Endothelial cell of umbilical vein (primary cell): ENCODE data around the gene DNAI1. TPM values are rescaled to one million over a fixed set of nuclear protein-coding genes. Genes with fewer than 3 reads are reported as not detected.

Source experiments
- BruUV-seq: library from RNA; stranded (reverse); fragments of 400-500 nt; replicated peaks from 2 replicates; lab custom pipeline; 2021; lab: Mats Ljungman, UMichigan
- CTCF ChIA-PET: fragments of 300-600, 350-600 bp; sonication (Branson Sonifier 250); formaldehyde crosslinking; loops from one replicate; lab custom pipeline; 2021; ENCODE audit warnings: antibody characterized with exemption, inconsistent platforms; lab: Charles Lee
- POLR2A ChIA-PET: fragments of 300-600, 350-600 bp; sonication (Branson Sonifier 250); formaldehyde crosslinking; loops from one replicate; lab custom pipeline; 2021; ENCODE audit warnings: antibody characterized with exemption, inconsistent platforms; lab: Charles Lee
- DNase-seq: peaks from one replicate; pipeline ENCODE4 v3.0.0-alpha.2; 2011; ENCODE audit warnings: low read depth, low spot score
- FAIRE-seq: peaks from 2 replicates; lab custom pipeline; 2011; peaks lifted over from hg19 to GRCh38; lab: Jason Lieb, UNC
- H2AFZ ChIP-seq: 2 replicates; pipeline ENCODE4 v1.6.0; 2012; ENCODE audit warnings: low read depth, low read length, control low read depth, inconsistent platforms
- H3K27ac ChIP-seq: 2 replicates; pipeline ENCODE4 v1.5.1; 2011; ENCODE audit warnings: low read depth, mild to moderate bottlenecking, control low read depth, low read length, moderate library complexity; ENCODE audit not compliant: insufficient read depth
- H3K27me3 ChIP-seq, 2 experiments: 2 replicates each; pipeline versions ENCODE4 v1.6.0 to v1.6.1; 2011; ENCODE audit warnings: low read length in 2 of 2, mixed read lengths in 1 of 2; ENCODE audit not compliant: control insufficient read depth in 2 of 2, insufficient read depth in 2 of 2
- H3K36me3 ChIP-seq, 2 experiments: 2 replicates in 1 of 2; 3 replicates in 1 of 2; pipeline ENCODE4 v1.5.1; 2011; ENCODE audit warnings: low read length in 2 of 2, mild to moderate bottlenecking in 1 of 2, moderate library complexity in 1 of 2; ENCODE audit not compliant: control insufficient read depth in 2 of 2, insufficient read depth in 2 of 2; ENCODE audit errors: extremely low read depth in 1 of 2
- H3K4me1 ChIP-seq: 3 replicates; pipeline ENCODE4 v1.5.1; 2011; ENCODE audit warnings: mild to moderate bottlenecking, low read length; ENCODE audit not compliant: control insufficient read depth, insufficient read depth; ENCODE audit errors: extremely low read depth
- H3K4me2 ChIP-seq: 2 replicates; pipeline ENCODE4 v1.6.1; 2011; ENCODE audit warnings: low read length, control low read depth, mixed read lengths; ENCODE audit not compliant: insufficient read depth
- H3K4me3 ChIP-seq, 3 experiments: fragments of 200-600 bp in 1 of 3; sonication (generic), shearing (Covaris generic) in 1 of 3; replicated peaks in 1 of 3; 2 replicates each; pipeline ENCODE4 v1.5.1; 2011 to 2016; ENCODE audit warnings: control low read depth in 3 of 3, low read length in 3 of 3, mild to moderate bottlenecking in 2 of 3, inconsistent platforms in 1 of 3, low read depth in 1 of 3, moderate library complexity in 1 of 3; ENCODE audit not compliant: insufficient read depth in 1 of 3
- H3K79me2 ChIP-seq: 2 replicates; pipeline ENCODE4 v1.6.0; 2012; ENCODE audit warnings: low read length, inconsistent platforms; ENCODE audit not compliant: control insufficient read depth, insufficient read depth
- H3K9ac ChIP-seq: replicated peaks from 2 replicates; pipeline ENCODE3; 2011; ENCODE audit warnings: low read length, control low read depth; ENCODE audit not compliant: insufficient read depth; ENCODE audit errors: extremely low read depth
- H3K9me1 ChIP-seq: replicated peaks from 3 replicates; pipeline ENCODE4 v1.6.0; 2011; ENCODE audit warnings: mild to moderate bottlenecking, low read length; ENCODE audit not compliant: control insufficient read depth, insufficient read depth; ENCODE audit errors: extremely low read depth
- H3K9me3 ChIP-seq: replicated peaks from 2 replicates; pipeline ENCODE4 v1.5.1; 2012; ENCODE audit warnings: low read length, inconsistent platforms; ENCODE audit not compliant: control insufficient read depth, insufficient read depth
- H4K20me1 ChIP-seq: replicated peaks from 2 replicates; pipeline ENCODE3; 2011; ENCODE audit warnings: mild to moderate bottlenecking, low read length; ENCODE audit not compliant: control insufficient read depth, insufficient read depth; ENCODE audit errors: extremely low read depth
- EZH2 ChIP-seq: IDR thresholded peaks from 2 replicates; pipeline ENCODE4 v1.6.1; 2012; ENCODE audit warnings: borderline replicate concordance, low read depth, mild to moderate bottlenecking, moderate library complexity, low read length, inconsistent platforms; ENCODE audit not compliant: severe bottlenecking
- FOS ChIP-seq: IDR thresholded peaks from 2 replicates; pipeline ENCODE4 v1.6.1; 2011; ENCODE audit warnings: mild to moderate bottlenecking, low read length, moderate library complexity, borderline replicate concordance; ENCODE audit not compliant: insufficient read depth
- GATA2 ChIP-seq: IDR thresholded peaks from 2 replicates; pipeline ENCODE4 v1.7.0; 2011; ENCODE audit warnings: low read depth, mild to moderate bottlenecking, moderate library complexity, mixed read lengths, low read length; ENCODE audit not compliant: insufficient read length, insufficient read depth
- JUN ChIP-seq: IDR thresholded peaks from 2 replicates; pipeline ENCODE4 v1.6.1; 2011; ENCODE audit warnings: borderline replicate concordance, low read depth; ENCODE audit not compliant: insufficient read length, insufficient read depth
- MYC ChIP-seq: IDR thresholded peaks from one replicate; pipeline ENCODE4 v1.6.1; 2011; ENCODE audit warnings: mild to moderate bottlenecking, low read depth, low read length
- POLR2A ChIP-seq: IDR thresholded peaks from 2 replicates; pipeline ENCODE4 v1.6.1; 2012; ENCODE audit warnings: low read depth, mild to moderate bottlenecking, control low read depth, low read length
- POLR2AphosphoS5 ChIP-seq: IDR thresholded peaks from 2 replicates; pipeline ENCODE4 v1.6.1; 2012; ENCODE audit warnings: low read depth, mild to moderate bottlenecking, control low read depth, low read length, moderate library complexity; ENCODE audit not compliant: insufficient read depth
- dilution Hi-C: fragments of 300-500 bp; cut with MboI; formaldehyde crosslinking; loops from one replicate; pipeline ENCODE4 v1.15.0; 2019; ENCODE audit warnings: low sequenced_read_pairs; ENCODE audit not compliant: extremely low pct_ligation_motif_present
- intact Hi-C: fragments of 100-400 bp; cut with micrococcal nuclease; formaldehyde crosslinking; loops from one replicate; pipeline ENCODE4 v1.10.0; 2022
- polyA plus RNA-seq, 4 experiments: library from polyadenylated mRNA; depleted of rRNA in 3 of 4; stranded (reverse) in 3 of 4; unstranded in 1 of 4; fragments of >200 nt; gene quantifications; 2 replicates each; pipeline versions ENCODE4 v1.2.1 to v1.2.3, GENCODE V29; 2011 to 2012; ENCODE audit warnings: missing spikeins in 1 of 4
- total RNA-seq: library from RNA; stranded (reverse); gene quantifications from 2 replicates; pipeline ENCODE4 v1.2.3, GENCODE V29; 2021
- TF ChIP-seq, protein P1 (sequence below): IDR thresholded peaks from 2 replicates; pipeline ENCODE4 v1.6.1; 2011; ENCODE audit not compliant: insufficient read depth, insufficient read length
- TF ChIP-seq, protein P2 (sequence below), 2 donors: IDR thresholded peaks; 1 replicate in 1 of 2; 2 replicates in 1 of 2; pipeline ENCODE4 v1.5.1; 2011; ENCODE audit warnings: low read length in 2 of 2, mild to moderate bottlenecking in 2 of 2, moderate library complexity in 2 of 2, control low read depth in 1 of 2, inconsistent platforms in 1 of 2, low read depth in 1 of 2; ENCODE audit not compliant: insufficient read depth in 1 of 2; ENCODE audit errors: extremely low read depth in 1 of 2

DNAI1 gene
- total and polyA plus RNA-seq, 2 donors (not counting 3 experiments of a cell fraction or from before 2014, with no cell fraction given), result not detected

DNA sequence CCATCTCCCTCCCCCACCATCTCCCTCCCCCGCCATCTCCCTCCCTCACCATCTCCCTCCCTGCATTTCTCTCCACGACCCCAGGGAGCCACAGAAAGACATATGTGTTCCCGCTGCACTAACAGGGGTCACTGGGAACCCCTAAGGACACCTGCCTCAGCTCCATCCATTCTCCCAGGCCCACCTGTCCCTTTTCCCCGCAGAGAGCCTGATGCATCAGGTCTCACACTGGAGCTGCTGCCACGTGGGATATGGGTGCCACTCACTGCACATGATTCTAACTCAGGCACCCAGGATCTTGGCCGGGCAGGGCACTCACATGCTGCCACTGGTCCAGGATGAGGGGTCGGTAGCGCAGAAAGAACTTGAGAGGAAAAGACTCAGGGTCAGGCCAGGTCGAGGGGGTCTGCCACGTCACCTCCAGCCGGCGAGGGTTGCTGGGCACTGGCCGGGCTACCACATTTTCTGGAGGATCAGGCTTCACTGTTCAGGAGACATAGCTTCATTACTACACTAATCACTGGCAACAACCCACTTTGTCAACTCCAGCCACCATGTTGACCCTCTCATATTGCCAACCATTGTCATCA, 97.4 kb downstream of the DNAI1 start:
- no peak overlapping the region for H3K27ac ChIP-seq
- TF ChIP-seq POLR2AphosphoS5 (no peak), MYC (no peak)
- CTCF ChIA-PET, result interaction anchor here (1.0 to 2.0 kb wide), 5 partner anchors 8 to 48 kb away, joined by 3 to 8 read pairs (median 6); no protein-coding TSS in a partner anchor
- dilution Hi-C loops (no loop called here), intact Hi-C loops (no loop called here)
- H3K9me1 ChIP-seq, result no peaks in the 10 kb centered on the region
- no peak overlapping the region for H3K4me2 ChIP-seq
- H3K9ac ChIP-seq, result no peak overlapping the region
- no peaks in the 10 kb centered on the region for H3K79me2 ChIP-seq
- FAIRE-seq (no peak), DNase-seq (no peak)
- peaks cover 15 to 21% of the 10 kb centered on the region in 2 experiments for H3K27me3 ChIP-seq
- BruUV-seq, result no TSS peak
- no peaks in the 10 kb centered on the region for H3K36me3 ChIP-seq
- POLR2A ChIA-PET, result no interaction called here
- no peak overlapping the region for H2AFZ ChIP-seq
- no peaks in the 10 kb centered on the region for H4K20me1 ChIP-seq
- H3K9me3 ChIP-seq, result no peaks in the 10 kb centered on the region
- H3K4me1 ChIP-seq, result no peaks in the 10 kb centered on the region
- H3K4me3 ChIP-seq, result no peak overlapping the region

DNA sequence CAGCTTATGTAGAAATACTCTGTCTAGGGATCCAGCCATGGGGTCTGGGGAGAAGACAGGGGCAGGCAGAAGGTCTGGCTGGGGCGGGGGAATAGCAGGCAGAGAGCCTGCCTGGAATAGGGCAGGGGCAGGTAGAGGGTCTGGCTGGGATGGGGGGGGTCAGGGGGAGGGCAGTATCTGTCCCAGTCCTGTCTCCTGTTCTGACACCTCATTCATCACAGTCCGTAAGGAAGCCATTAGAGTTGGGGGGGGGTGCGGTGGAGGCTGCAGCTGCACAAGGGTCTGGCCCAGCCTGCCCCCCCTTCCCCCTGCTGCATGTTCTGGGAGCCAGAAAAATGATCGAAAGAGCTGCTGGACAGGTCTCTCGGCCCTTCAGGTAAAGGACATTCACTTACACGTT, 98.3 kb downstream of the DNAI1 start:
- no peaks in the 10 kb centered on the region for H3K36me3 ChIP-seq
- peaks cover 15 to 24% of the 10 kb centered on the region in 2 experiments for H3K27me3 ChIP-seq
- no peaks in the 10 kb centered on the region for H3K9me1 ChIP-seq
- TF ChIP-seq JUN, result no peak
- TF ChIP-seq EZH2, result no peak
- TF ChIP-seq POLR2A, result no peak
- TF ChIP-seq GATA2, result no peak
- TF ChIP-seq, protein P1, sequence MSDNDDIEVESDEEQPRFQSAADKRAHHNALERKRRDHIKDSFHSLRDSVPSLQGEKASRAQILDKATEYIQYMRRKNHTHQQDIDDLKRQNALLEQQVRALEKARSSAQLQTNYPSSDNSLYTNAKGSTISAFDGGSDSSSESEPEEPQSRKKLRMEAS, result no peak
- TF ChIP-seq MYC, result no peak
- no peak for TF ChIP-seq POLR2AphosphoS5
- TF ChIP-seq, protein P2, sequence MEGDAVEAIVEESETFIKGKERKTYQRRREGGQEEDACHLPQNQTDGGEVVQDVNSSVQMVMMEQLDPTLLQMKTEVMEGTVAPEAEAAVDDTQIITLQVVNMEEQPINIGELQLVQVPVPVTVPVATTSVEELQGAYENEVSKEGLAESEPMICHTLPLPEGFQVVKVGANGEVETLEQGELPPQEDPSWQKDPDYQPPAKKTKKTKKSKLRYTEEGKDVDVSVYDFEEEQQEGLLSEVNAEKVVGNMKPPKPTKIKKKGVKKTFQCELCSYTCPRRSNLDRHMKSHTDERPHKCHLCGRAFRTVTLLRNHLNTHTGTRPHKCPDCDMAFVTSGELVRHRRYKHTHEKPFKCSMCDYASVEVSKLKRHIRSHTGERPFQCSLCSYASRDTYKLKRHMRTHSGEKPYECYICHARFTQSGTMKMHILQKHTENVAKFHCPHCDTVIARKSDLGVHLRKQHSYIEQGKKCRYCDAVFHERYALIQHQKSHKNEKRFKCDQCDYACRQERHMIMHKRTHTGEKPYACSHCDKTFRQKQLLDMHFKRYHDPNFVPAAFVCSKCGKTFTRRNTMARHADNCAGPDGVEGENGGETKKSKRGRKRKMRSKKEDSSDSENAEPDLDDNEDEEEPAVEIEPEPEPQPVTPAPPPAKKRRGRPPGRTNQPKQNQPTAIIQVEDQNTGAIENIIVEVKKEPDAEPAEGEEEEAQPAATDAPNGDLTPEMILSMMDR (IDR thresholded peaks at IDR 0.05; ENCODE audit: extremely low read depth in 1 of 2, insufficient read depth in 1 of 2, low read depth in 1 of 2, low read length in 2 of 2), result no peak
- TF ChIP-seq FOS, result no peak
- no peak overlapping the region for H2AFZ ChIP-seq
- ChIA-PET CTCF (interaction anchor here (1.5 to 2.0 kb wide), 2 partner anchors 9 to 35 kb away, joined by 7 to 8 read pairs; no protein-coding TSS in a partner anchor), POLR2A (no interaction called here)
- no peak overlapping the region for H3K9ac ChIP-seq
- intact Hi-C loops (no loop called here), dilution Hi-C loops (no loop called here)
- no peaks in the 10 kb centered on the region for H4K20me1 ChIP-seq
- H3K79me2 ChIP-seq, result no peaks in the 10 kb centered on the region
- FAIRE-seq, result no peak
- no peak overlapping the region for H3K4me2 ChIP-seq
- no peaks in the 10 kb centered on the region for H3K4me1 ChIP-seq
- no TSS peak for BruUV-seq
- H3K4me3 ChIP-seq, result no peak overlapping the region
- no peaks in the 10 kb centered on the region for H3K9me3 ChIP-seq
- DNase-seq, result no peak
- H3K27ac ChIP-seq, result no peak overlapping the region
